Measurements from ENCODE around the gene FGD4.

DNA sequence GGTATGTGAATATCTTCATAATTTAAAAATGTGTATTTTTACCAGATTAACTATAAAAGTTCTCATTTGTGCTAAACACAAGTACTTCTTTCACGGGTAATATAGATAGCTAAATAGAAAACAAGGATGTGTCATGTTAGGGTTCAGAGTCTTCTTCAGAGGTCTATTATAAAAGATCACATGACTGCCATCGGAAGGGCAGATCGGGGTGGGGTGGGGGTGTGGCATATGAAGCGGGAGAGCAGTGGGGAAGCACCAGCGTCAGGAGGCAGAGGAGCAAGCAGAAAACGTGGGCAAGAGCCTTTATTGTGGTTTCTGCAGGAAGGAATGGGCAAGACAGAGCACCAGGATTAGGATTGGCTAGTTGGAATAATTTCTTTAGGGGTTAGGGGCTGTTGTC lies 216.1 kb downstream of the FGD4 start:
- TF ChIP-seq EZH2 (IDR thresholded peaks at IDR 0.05; ENCODE audit: insufficient read depth, poor library complexity, severe bottlenecking) (no peak), EZH2phosphoT487 (IDR thresholded peaks at IDR 0.05; ENCODE audit: insufficient read depth, low read depth) (no peak)

All from GM23248 (cell line).